ENCODE results near the gene GAPDH. TPM values are rescaled to one million over a fixed set of nuclear protein-coding genes. Genes with fewer than 3 reads are reported as not detected.

Gene GAPDH
- total RNA-seq, 1 donor from 2014 or later: 4,161 TPM

- no peaks in the 10 kb centered on the region for H3K9me3 ChIP-seq (replicated peaks)
- H3K27me3 ChIP-seq (ENCODE audit: low read depth): no peaks in the 10 kb centered on the region
- no peak overlapping the region for H3K4me3 ChIP-seq
- no peak overlapping the region for H3K27ac ChIP-seq (replicated peaks)
- DNase-seq: no peak
- H3K4me1 ChIP-seq: peaks cover 18% of the 10 kb centered on the region
- H3K36me3 ChIP-seq: peaks cover 80% of the 10 kb centered on the region
- intact Hi-C loops (cut with micrococcal nuclease): no loop called here
- TF ChIP-seq, protein P1, sequence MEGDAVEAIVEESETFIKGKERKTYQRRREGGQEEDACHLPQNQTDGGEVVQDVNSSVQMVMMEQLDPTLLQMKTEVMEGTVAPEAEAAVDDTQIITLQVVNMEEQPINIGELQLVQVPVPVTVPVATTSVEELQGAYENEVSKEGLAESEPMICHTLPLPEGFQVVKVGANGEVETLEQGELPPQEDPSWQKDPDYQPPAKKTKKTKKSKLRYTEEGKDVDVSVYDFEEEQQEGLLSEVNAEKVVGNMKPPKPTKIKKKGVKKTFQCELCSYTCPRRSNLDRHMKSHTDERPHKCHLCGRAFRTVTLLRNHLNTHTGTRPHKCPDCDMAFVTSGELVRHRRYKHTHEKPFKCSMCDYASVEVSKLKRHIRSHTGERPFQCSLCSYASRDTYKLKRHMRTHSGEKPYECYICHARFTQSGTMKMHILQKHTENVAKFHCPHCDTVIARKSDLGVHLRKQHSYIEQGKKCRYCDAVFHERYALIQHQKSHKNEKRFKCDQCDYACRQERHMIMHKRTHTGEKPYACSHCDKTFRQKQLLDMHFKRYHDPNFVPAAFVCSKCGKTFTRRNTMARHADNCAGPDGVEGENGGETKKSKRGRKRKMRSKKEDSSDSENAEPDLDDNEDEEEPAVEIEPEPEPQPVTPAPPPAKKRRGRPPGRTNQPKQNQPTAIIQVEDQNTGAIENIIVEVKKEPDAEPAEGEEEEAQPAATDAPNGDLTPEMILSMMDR (IDR thresholded peaks at IDR 0.05; ENCODE audit: borderline replicate concordance): peak; percentile 82
These were observed 29.2 kb downstream of the GAPDH start for GRCh38 chr12:6563448-6564050.

- Histone ChIP-seq H3K27ac (replicated peaks) (peak overlapping the region; percentile 94), H3K36me3 (peaks cover 70% of the 10 kb centered on the region), H3K27me3 (ENCODE audit: low read depth) (no peaks in the 10 kb centered on the region), H3K9me3 (replicated peaks) (no peaks in the 10 kb centered on the region), H3K4me3 (peak overlapping the region; percentile 81), H3K4me1 (peaks cover 25% of the 10 kb centered on the region)
- DNase-seq: no peak
- intact Hi-C loops (cut with micrococcal nuclease): no loop called here
- TF ChIP-seq, protein P1 (IDR thresholded peaks at IDR 0.05; ENCODE audit: borderline replicate concordance): no peak
These were observed 32.9 kb downstream of the GAPDH start for GRCh38 chr12:6567112-6567670.

DNA sequence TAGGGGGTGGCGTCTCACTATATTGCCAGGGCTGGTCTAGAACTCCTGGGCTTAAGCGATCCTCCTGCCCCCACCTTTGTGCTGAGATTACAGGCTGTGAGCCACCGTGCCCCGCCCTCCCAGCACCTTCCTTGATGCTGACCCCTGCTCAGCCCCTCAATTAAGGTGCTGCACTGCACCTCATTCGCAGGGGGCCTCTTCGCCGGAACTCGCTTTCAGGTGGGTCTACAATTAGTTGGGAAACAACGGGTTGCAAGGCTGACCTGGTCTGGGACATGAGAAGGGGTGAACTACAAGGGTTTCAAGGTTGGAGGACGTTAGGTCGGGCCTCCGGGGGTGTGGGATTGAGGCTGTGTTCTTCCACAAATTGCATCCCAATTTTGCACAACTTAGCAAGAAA is 35.0 kb downstream of the GAPDH start:
- TF ChIP-seq, protein P1 (IDR thresholded peaks at IDR 0.05; ENCODE audit: borderline replicate concordance): no peak
- intact Hi-C loops (cut with micrococcal nuclease): no loop called here
- peaks cover 71% of the 10 kb centered on the region for H3K36me3 ChIP-seq
- no peaks in the 10 kb centered on the region for H3K27me3 ChIP-seq (ENCODE audit: low read depth)
- H3K4me3 ChIP-seq: no peak overlapping the region
- H3K27ac ChIP-seq (replicated peaks): no peak overlapping the region
- no peak for DNase-seq
- H3K4me1 ChIP-seq: peaks cover 25% of the 10 kb centered on the region
- no peaks in the 10 kb centered on the region for H3K9me3 ChIP-seq (replicated peaks)

DNA sequence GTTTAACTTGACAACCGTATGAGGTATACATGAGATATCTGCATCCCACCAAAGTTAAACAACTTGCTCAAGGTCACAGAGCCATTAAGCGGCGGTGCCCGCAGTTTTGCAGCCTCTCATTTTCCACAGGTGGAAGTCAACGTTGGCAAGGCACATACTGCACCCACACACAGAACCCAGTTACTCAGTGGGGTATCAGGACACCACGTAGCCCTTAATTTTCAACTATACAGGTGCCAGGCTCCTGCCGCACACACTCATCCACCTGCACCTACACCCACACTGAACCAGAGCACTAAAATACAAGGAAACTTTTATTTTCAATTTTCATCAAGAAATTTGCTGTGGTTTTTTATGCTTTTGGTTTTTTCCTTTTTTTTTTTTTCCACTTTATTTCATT is 35.5 kb downstream of the GAPDH start:
- no peaks in the 10 kb centered on the region for H3K9me3 ChIP-seq (replicated peaks)
- TF ChIP-seq, protein P1 (IDR thresholded peaks at IDR 0.05; ENCODE audit: borderline replicate concordance): no peak
- intact Hi-C loops (cut with micrococcal nuclease): no loop called here
- no peak overlapping the region for H3K4me3 ChIP-seq
- H3K36me3 ChIP-seq: peaks cover 71% of the 10 kb centered on the region
- H3K4me1 ChIP-seq: peaks cover 25% of the 10 kb centered on the region
- H3K27ac ChIP-seq (replicated peaks): no peak overlapping the region
- DNase-seq: no peak
- no peaks in the 10 kb centered on the region for H3K27me3 ChIP-seq (ENCODE audit: low read depth)

DNA sequence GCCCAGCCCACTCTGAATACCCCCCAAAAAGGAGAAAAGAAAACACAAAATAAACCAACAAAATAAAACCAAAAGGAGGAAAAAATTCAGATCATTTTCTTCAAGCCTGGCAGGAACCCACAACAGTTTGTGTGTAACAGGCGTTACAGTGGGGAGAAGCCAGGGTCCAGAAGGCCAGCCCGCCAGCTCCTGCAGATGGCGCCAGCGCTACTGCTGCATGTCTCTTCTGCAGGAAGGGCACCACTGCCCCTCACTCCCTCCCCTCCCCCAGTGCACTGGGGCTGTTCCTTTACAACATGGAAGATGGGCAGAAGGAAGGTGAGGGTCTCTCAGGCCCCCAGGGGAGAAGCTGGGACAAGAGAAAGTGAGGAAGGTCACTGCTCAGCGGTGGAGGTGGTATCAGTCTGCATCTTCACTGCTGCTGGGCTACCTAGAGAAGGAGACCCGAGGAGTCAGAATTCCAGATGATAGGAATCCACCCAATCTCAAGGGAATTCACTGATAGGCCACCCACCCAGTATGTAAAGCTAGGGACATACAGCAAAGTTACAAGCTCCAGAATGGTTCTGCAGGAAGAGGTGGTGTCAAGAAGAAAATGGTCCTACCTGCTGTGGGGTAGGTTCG is 36.1 kb downstream of the GAPDH start:
- no peaks in the 10 kb centered on the region for H3K27me3 ChIP-seq (ENCODE audit: low read depth)
- TF ChIP-seq, protein P1 (IDR thresholded peaks at IDR 0.05; ENCODE audit: borderline replicate concordance): peak; percentile 40
- H3K4me3 ChIP-seq: no peak overlapping the region
- H3K27ac ChIP-seq (replicated peaks): no peak overlapping the region
- H3K9me3 ChIP-seq (replicated peaks): no peaks in the 10 kb centered on the region
- DNase-seq: no peak
- H3K36me3 ChIP-seq: peaks cover 71% of the 10 kb centered on the region
- intact Hi-C loops (cut with micrococcal nuclease): no loop called here
- H3K4me1 ChIP-seq: peaks cover 25% of the 10 kb centered on the region

All from left ventricle myocardium inferior (tissue), 1 donor.